HepG2 (cell line): ENCODE data around the gene LTB4R2. TPM values are rescaled to one million over a fixed set of nuclear protein-coding genes. Genes with fewer than 3 reads are reported as not detected.
A peak's percentile ranks its signal among the peaks of the same experiment; 100 is the strongest.

Experiments
- CSRNP2 ChIP-seq: sonication (generic); formaldehyde crosslinking; conservative IDR thresholded peaks from 2 replicates; pipeline ENCODE4 v1.8.0; 2022; ENCODE audit warnings: low read depth, missing genetic modification reagents
- GRHL1 ChIP-seq: sonication (generic); formaldehyde crosslinking; conservative IDR thresholded peaks from 2 replicates; pipeline ENCODE4 v1.8.0; 2022; ENCODE audit warnings: missing genetic modification reagents
- IRF9 ChIP-seq: sonication (generic); formaldehyde crosslinking; IDR thresholded peaks from 2 replicates; pipeline ENCODE4 v1.8.0; 2022; ENCODE audit warnings: missing genetic modification reagents, mild to moderate bottlenecking, borderline replicate concordance
- JUN ChIP-seq: sonication (generic); formaldehyde crosslinking; IDR thresholded peaks from 2 replicates; pipeline ENCODE4 v1.4.0; 2020; ENCODE audit warnings: mild to moderate bottlenecking, missing genetic modification reagents
- NKX3-1 ChIP-seq: sonication (generic); formaldehyde crosslinking; IDR thresholded peaks from 2 replicates; pipeline ENCODE4 v1.5.0; 2020; ENCODE audit warnings: missing genetic modification reagents
- RBM22 ChIP-seq: fragments of 200-400 bp; formaldehyde crosslinking; optimal IDR thresholded peaks from 2 replicates; pipeline ENCODE3; 2017; ENCODE audit warnings: mild to moderate bottlenecking, low read length, moderate library complexity
- SIX1 ChIP-seq: sonication (generic); formaldehyde crosslinking; IDR thresholded peaks from 2 replicates; pipeline ENCODE4 v1.4.0; 2020; ENCODE audit warnings: missing genetic modification reagents, borderline replicate concordance
- ZBTB7B ChIP-seq: sonication (generic); formaldehyde crosslinking; IDR thresholded peaks from 2 replicates; pipeline ENCODE4 v1.4.0; 2020; ENCODE audit warnings: missing genetic modification reagents
- ZBTB8A ChIP-seq: sonication (generic); formaldehyde crosslinking; IDR thresholded peaks from 2 replicates; pipeline ENCODE4 v1.4.0; 2020; ENCODE audit warnings: mild to moderate bottlenecking, low read depth, missing genetic modification reagents, borderline replicate concordance
- ZFP41 ChIP-seq: sonication (generic); formaldehyde crosslinking; IDR thresholded peaks from 2 replicates; pipeline ENCODE4 v1.4.0; 2020; ENCODE audit warnings: mild to moderate bottlenecking, missing genetic modification reagents, borderline replicate concordance
- ZNF121 ChIP-seq: sonication (generic); formaldehyde crosslinking; IDR thresholded peaks from 2 replicates; pipeline ENCODE4 v1.5.0; 2020; ENCODE audit warnings: mild to moderate bottlenecking, missing genetic modification reagents
- ZNF251 ChIP-seq: sonication (generic); formaldehyde crosslinking; IDR thresholded peaks from 2 replicates; pipeline ENCODE4 v1.9.0; 2021; ENCODE audit warnings: mild to moderate bottlenecking, missing genetic modification reagents
- ZNF850 ChIP-seq: sonication (generic); formaldehyde crosslinking; conservative IDR thresholded peaks from 2 replicates; pipeline ENCODE4 v1.9.0; 2021; ENCODE audit warnings: mild to moderate bottlenecking, missing genetic modification reagents
- ZNF879 ChIP-seq: sonication (generic); formaldehyde crosslinking; IDR thresholded peaks from 2 replicates; pipeline ENCODE4 v1.8.1; 2023; ENCODE audit warnings: missing genetic modification reagents
- polyA plus RNA-seq, 8 experiments: library from polyadenylated mRNA; depleted of rRNA in 3 of 8; stranded (reverse) in 7 of 8; unstranded in 1 of 8; fragments of >200 nt; fragmentation: Illumina TruSeq in 4 of 8; extraction: Trizol in 4 of 8; gene quantifications; 2 replicates each; pipeline versions ENCODE4 v1.2.1 to v1.2.3, GENCODE V29; 2011 to 2016; ENCODE audit warnings: low read depth in 4 of 8, missing spikeins in 1 of 8, mixed read lengths in 1 of 8; ENCODE audit not compliant: insufficient read depth in 1 of 8
- total RNA-seq, 5 experiments: library from RNA; depleted of rRNA; stranded (reverse); fragments of >200 nt; fragmentation: Illumina TruSeq; extraction: Trizol; gene quantifications; 2 replicates each; pipeline ENCODE4 v1.2.3, GENCODE V29; 2016; ENCODE audit warnings: low read depth in 1 of 5
- TF ChIP-seq, protein P1 (sequence below): sonication (generic); formaldehyde crosslinking; IDR thresholded peaks from 2 replicates; pipeline ENCODE4 v1.5.1; 2020; ENCODE audit warnings: missing genetic modification reagents, mild to moderate bottlenecking, borderline replicate concordance
- TF ChIP-seq, protein P2 (sequence below): sonication (generic); formaldehyde crosslinking; IDR thresholded peaks from 2 replicates; pipeline ENCODE4 v1.9.0; 2021; ENCODE audit warnings: missing genetic modification reagents, mild to moderate bottlenecking, borderline replicate concordance
- TF ChIP-seq, protein P3 (sequence below): sonication (generic); formaldehyde crosslinking; IDR thresholded peaks from 2 replicates; pipeline ENCODE4 v1.4.0; 2020; ENCODE audit warnings: missing genetic modification reagents

LTB4R2 gene
- total and polyA plus RNA-seq, 2 of the 13 experiments (the other 11 are each of a cell fraction or from before 2014, with no cell fraction given), result 3.9 to 6.9 TPM

DNA sequence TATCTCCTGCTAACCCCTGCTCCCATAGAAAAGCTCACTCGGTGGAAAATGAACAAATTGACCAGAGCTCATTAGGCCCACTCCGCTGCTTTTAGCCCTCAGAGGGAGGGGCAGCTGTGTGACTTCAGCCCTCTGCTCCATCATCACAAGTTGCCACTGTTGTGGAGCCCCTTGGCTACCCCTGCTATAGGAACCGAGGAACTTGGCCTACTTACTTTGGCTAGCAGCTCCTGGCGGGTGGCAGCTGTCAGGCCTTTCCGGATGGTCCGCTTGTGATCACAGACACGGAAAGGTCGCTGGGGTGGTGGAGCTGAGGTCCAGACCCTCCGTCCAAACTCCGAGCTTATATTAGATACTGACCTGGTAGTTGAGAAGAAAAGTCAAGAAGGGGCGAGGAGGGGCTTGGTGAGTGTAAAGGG, 2.8 kb upstream of the LTB4R2 start (continued):
- TF ChIP-seq GRHL1 (CRISPR knock-in tag) (no peak), RBM22 (no peak), ZBTB7B (0 out of 2 replicates have a peak, but pooled peaks have one; percentile 35), SIX1 (CRISPR knock-in tag) (no peak), CSRNP2 (CRISPR knock-in tag) (no peak), ZNF879 (CRISPR knock-in tag) (no peak), ZNF121 (CRISPR knock-in tag) (no peak), JUN (no peak), NKX3-1 (CRISPR knock-in tag) (no peak), ZBTB8A (no peak; the same call in 1 of the 2 replicates), ZNF251 (no peak), ZFP41 (no peak; the same call in 1 of the 2 replicates), ZNF850 (CRISPR knock-in tag) (no peak), IRF9 (CRISPR knock-in tag) (no peak)
- TF ChIP-seq, protein P1, sequence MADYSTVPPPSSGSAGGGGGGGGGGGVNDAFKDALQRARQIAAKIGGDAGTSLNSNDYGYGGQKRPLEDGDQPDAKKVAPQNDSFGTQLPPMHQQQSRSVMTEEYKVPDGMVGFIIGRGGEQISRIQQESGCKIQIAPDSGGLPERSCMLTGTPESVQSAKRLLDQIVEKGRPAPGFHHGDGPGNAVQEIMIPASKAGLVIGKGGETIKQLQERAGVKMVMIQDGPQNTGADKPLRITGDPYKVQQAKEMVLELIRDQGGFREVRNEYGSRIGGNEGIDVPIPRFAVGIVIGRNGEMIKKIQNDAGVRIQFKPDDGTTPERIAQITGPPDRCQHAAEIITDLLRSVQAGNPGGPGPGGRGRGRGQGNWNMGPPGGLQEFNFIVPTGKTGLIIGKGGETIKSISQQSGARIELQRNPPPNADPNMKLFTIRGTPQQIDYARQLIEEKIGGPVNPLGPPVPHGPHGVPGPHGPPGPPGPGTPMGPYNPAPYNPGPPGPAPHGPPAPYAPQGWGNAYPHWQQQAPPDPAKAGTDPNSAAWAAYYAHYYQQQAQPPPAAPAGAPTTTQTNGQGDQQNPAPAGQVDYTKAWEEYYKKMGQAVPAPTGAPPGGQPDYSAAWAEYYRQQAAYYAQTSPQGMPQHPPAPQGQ (CRISPR knock-in tag), result no peak
- TF ChIP-seq, protein P2, sequence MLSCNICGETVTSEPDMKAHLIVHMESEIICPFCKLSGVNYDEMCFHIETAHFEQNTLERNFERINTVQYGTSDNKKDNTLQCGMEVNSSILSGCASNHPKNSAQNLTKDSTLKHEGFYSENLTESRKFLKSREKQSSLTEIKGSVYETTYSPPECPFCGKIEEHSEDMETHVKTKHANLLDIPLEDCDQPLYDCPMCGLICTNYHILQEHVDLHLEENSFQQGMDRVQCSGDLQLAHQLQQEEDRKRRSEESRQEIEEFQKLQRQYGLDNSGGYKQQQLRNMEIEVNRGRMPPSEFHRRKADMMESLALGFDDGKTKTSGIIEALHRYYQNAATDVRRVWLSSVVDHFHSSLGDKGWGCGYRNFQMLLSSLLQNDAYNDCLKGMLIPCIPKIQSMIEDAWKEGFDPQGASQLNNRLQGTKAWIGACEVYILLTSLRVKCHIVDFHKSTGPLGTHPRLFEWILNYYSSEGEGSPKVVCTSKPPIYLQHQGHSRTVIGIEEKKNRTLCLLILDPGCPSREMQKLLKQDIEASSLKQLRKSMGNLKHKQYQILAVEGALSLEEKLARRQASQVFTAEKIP (CRISPR knock-in tag), result no peak
- TF ChIP-seq, protein P3, sequence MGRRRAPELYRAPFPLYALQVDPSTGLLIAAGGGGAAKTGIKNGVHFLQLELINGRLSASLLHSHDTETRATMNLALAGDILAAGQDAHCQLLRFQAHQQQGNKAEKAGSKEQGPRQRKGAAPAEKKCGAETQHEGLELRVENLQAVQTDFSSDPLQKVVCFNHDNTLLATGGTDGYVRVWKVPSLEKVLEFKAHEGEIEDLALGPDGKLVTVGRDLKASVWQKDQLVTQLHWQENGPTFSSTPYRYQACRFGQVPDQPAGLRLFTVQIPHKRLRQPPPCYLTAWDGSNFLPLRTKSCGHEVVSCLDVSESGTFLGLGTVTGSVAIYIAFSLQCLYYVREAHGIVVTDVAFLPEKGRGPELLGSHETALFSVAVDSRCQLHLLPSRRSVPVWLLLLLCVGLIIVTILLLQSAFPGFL (CRISPR knock-in tag), result no peak
